ENCODE data around the gene FBXO8. TPM values are rescaled to one million over a fixed set of nuclear protein-coding genes. Genes with fewer than 3 reads are reported as not detected.
A peak's percentile ranks its signal among the peaks of the same experiment; 100 is the strongest.

Gene FBXO8
- total RNA-seq, 1 donor from 2014 or later, result 14.4 TPM

DNA sequence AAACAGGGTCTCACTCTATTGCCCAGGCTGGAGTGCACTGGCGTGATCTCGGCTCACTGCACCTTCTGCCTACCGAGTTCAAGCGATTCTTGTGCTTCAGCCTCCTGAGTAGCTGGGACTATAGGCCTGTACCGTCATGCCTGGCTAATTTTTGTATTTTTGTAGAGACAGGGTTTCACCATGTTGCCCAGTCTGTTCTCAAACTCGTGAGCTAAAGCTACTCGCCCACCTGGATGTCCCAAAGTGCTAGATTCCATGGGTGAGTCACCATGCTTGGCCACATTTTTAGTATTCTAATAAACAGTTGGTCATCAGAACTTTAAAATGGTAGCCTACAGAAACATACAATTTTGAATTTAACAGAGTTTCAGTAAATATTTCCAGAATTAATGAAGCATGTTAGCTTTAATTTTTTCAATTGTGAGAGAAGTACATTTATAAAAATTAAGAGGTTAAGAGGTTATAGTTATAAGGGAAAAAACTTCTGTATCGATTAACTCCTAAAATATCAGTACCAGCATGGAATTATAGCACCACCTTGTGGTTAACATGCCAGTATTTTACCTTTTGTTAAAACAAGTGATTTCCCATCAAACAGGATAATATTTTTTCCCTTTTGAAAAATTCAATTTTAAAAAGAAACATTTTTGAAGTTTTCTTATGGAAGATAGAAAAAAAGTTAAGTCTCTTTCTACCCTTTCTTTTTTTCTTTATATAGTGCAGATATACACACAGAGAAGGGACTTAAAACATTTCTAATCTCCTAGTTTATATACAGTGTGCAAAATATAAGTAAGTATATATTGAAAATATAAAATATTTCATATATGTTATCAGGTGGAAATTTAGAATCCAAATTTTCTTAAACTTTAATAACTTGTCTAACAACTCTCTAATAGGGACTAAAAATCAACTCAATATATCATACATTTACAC is 35.6 kb upstream of the FBXO8 start:
- Histone ChIP-seq H3K4me3 (ENCODE audit: low read depth, low read length) (no peak overlapping the region), H3K36me3 (ENCODE audit: control insufficient read depth, insufficient read depth, low read length) (no peaks in the 10 kb centered on the region), H3K27me3 (ENCODE audit: control insufficient read depth, insufficient read depth, low read length) (no peaks in the 10 kb centered on the region)
- peak; percentile 52 for TF ChIP-seq CTCF (IDR thresholded peaks at IDR 0.05; ENCODE audit: insufficient read depth, low read length, poor library complexity, severe bottlenecking)
- DNase-seq (ENCODE audit: low read depth), result no peak

GRCh38 chr4:174317531-174317930 is 34.1 kb upstream of the FBXO8 start:
- DNase-seq (ENCODE audit: low read depth), result no peak
- TF ChIP-seq CTCF (IDR thresholded peaks at IDR 0.05; ENCODE audit: insufficient read depth, low read length, poor library complexity, severe bottlenecking), result no peak
- Histone ChIP-seq H3K4me3 (ENCODE audit: low read depth, low read length) (no peak overlapping the region), H3K36me3 (ENCODE audit: control insufficient read depth, insufficient read depth, low read length) (no peaks in the 10 kb centered on the region), H3K27me3 (ENCODE audit: control insufficient read depth, insufficient read depth, low read length) (no peaks in the 10 kb centered on the region)

DNA sequence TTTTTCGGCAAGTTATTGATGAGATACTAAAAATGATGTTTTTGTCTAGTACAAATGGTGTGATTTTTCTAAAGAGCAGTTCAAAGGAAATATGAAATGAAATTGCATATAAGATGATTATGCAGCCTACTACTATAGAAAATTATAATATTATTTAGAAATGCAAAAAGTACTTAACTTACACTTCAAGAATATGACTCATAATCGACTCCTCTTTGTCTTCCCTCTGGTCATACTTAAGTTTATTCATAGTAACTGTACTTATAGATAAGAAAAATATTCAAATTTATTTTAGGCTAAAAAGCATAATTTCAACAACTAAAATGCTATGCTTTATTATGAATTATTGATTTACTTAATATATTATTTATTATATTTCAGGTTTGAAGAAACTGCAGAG is 33.5 kb upstream of the FBXO8 start:
- H3K27me3 ChIP-seq (ENCODE audit: control insufficient read depth, insufficient read depth, low read length), result no peaks in the 10 kb centered on the region
- DNase-seq (ENCODE audit: low read depth), result no peak
- no peak overlapping the region for H3K4me3 ChIP-seq (ENCODE audit: low read depth, low read length)
- H3K36me3 ChIP-seq (ENCODE audit: control insufficient read depth, insufficient read depth, low read length), result no peaks in the 10 kb centered on the region
- no peak for TF ChIP-seq CTCF (IDR thresholded peaks at IDR 0.05; ENCODE audit: insufficient read depth, low read length, poor library complexity, severe bottlenecking)

DNA sequence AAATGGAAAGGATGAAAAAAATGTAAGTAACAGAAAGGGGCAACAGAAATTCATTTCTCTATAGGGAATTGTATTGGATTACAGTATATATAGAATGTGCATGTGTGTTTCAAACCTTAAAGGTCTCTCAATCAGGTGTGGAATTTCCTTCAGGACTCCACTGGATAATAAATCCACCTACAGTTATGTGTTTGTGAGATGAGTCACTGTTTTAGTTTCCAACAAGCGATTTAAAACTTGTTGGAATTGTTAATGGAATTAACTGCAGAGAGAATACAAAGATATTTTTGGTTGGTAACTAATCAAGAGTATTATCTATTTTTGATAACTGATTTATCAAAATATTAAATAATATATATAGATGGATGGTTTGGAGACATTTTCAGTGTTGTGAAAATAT is 33.1 kb upstream of the FBXO8 start:
- DNase-seq (ENCODE audit: low read depth), result no peak

DNA sequence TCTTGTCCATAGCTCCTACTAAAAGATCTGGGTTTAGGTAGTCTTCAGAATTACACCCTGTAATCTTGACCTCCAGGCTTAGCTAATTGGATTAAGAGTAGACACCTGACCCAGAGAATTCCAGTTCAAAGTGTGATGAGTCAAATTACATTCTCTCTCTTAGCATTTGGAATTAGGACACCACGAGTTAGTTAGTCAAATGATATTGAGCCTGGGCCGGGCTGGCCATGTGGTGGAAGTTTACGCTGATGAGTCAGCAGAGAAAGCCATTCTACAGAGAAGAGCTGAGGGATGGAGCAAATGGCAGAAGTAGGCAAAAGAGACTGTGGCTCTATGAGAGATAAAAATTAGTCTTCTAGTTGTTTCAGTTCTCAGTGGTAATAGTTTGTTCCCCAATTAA is 31.3 kb upstream of the FBXO8 start:
- H3K27me3 ChIP-seq (ENCODE audit: control insufficient read depth, insufficient read depth, low read length), result no peaks in the 10 kb centered on the region
- no peak for DNase-seq (ENCODE audit: low read depth)

More for the DNA sequence above, 33.1 kb upstream of the FBXO8 start:
- Histone ChIP-seq H3K4me3 (ENCODE audit: low read depth, low read length) (no peak overlapping the region), H3K36me3 (ENCODE audit: control insufficient read depth, insufficient read depth, low read length) (no peaks in the 10 kb centered on the region), H3K27me3 (ENCODE audit: control insufficient read depth, insufficient read depth, low read length) (no peaks in the 10 kb centered on the region)
- no peak for TF ChIP-seq CTCF (IDR thresholded peaks at IDR 0.05; ENCODE audit: insufficient read depth, low read length, poor library complexity, severe bottlenecking)

More for the DNA sequence above, 31.3 kb upstream of the FBXO8 start:
- no peak for TF ChIP-seq CTCF (IDR thresholded peaks at IDR 0.05; ENCODE audit: insufficient read depth, low read length, poor library complexity, severe bottlenecking)
- H3K36me3 ChIP-seq (ENCODE audit: control insufficient read depth, insufficient read depth, low read length), result no peaks in the 10 kb centered on the region
- no peak overlapping the region for H3K4me3 ChIP-seq (ENCODE audit: low read depth, low read length)
